IPS-18a (cell line): ENCODE data around the gene ZNF99.
"Not testable (repeated sequence)": the region's sequence is repeated elsewhere in the genome, so short reads cannot be mapped to it uniquely, and the experiment has no call there.

Experiments
- H3K27ac ChIP-seq: one replicate; pipeline ENCODE4 v1.5.1; 2013; ENCODE audit warnings: low read length
- H3K27me3 ChIP-seq: one replicate; pipeline ENCODE4 v1.6.1; 2013; ENCODE audit warnings: mild to moderate bottlenecking, low read length; ENCODE audit not compliant: control insufficient read depth, insufficient read depth
- H3K36me3 ChIP-seq: one replicate; pipeline ENCODE4 v1.6.1; 2013; ENCODE audit warnings: low read depth, low read length; ENCODE audit not compliant: control insufficient read depth
- H3K4me1 ChIP-seq: one replicate; pipeline ENCODE4 v1.6.1; 2013; ENCODE audit warnings: low read depth, low read length; ENCODE audit not compliant: control insufficient read depth
- H3K4me3 ChIP-seq: one replicate; pipeline ENCODE4 v1.5.1; 2013; ENCODE audit warnings: low read length
- H3K9ac ChIP-seq: one replicate; pipeline ENCODE4 v1.6.1; 2013; ENCODE audit warnings: mild to moderate bottlenecking, low read length, moderate library complexity
- H3K9me3 ChIP-seq: one replicate; pipeline ENCODE4 v1.6.1; 2013; ENCODE audit warnings: low read depth, low read length; ENCODE audit not compliant: control insufficient read depth

ZNF99 gene

DNA sequence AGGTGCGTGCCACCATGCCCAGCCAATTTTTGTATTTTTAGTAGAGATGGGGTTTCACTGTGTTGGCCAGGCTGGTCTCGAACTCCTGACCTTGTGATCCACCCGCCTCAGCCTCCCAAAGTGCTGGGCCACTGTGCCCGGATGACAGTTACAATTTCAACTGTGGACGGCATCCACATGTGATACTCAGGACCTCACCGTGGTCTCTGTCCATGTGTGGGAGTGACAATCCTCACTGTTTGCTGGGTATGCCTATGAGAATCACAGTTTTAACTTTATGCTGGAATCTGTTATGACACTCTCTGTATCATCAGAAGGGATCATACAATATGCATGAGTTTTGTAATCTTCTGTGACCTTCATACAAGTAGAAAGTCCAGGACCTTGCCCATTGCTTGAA is 62.4 kb downstream of the ZNF99 start:
- not testable (repeated sequence) for H3K27ac ChIP-seq, H3K4me1 ChIP-seq, H3K4me3 ChIP-seq, H3K9ac ChIP-seq, H3K36me3 ChIP-seq, H3K27me3 ChIP-seq
- peaks cover 78% of the 10 kb centered on the region for H3K9me3 ChIP-seq

DNA sequence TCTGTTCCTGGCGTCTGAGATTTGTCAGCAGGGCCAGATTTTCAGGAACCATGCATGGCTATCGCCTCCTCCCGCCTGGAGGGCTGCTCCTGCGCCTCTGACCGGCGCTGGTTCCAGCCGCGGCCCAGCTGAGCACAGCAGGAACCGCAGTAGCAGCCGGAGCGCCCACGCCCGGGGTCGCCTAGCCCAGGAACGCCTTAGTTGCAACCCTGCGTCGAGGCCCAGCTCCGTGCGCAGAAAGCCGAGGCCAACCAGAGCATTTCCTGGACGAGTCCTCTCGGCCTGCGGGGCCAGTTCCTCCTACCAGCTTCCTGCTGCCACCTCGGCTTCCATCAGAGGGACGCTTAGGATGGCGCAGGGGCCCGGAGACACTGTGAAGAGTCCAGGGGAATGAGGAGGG is 75.0 kb downstream of the ZNF99 start:
- H3K4me1 ChIP-seq, result no peaks in the 10 kb centered on the region
- H3K9me3 ChIP-seq, result peaks cover 45% of the 10 kb centered on the region
- no peak overlapping the region for H3K9ac ChIP-seq
- no peak overlapping the region for H3K4me3 ChIP-seq
- no peak overlapping the region for H3K27ac ChIP-seq
- no peaks in the 10 kb centered on the region for H3K27me3 ChIP-seq
- H3K36me3 ChIP-seq, result no peaks in the 10 kb centered on the region

DNA sequence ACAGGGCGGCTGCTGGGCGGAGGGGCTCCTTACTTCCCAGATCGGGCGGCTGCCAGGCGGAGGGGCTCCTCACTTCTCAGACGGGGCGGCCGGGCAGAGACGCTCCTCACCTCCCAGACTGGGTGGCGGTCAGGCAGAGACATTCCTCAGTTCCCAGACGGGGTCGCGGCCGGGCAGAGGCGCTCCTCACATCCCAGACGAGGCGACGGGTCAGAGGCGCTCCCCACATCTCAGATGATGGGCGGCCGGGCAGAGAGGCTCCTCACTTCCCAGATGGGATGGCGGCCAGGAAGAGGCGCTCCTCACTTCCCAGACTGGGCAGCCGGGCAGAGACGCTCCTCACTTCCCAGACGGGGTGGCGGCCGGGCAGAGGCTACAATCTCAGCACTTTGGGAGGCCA is 80.9 kb downstream of the ZNF99 start:
- H3K4me1 ChIP-seq, H3K4me3 ChIP-seq, H3K27ac ChIP-seq, H3K9ac ChIP-seq, H3K36me3 ChIP-seq, H3K27me3 ChIP-seq: not testable (repeated sequence)
- H3K9me3 ChIP-seq, result peaks cover 45% of the 10 kb centered on the region

- not testable (repeated sequence) for H3K4me3 ChIP-seq, H3K27me3 ChIP-seq, H3K27ac ChIP-seq, H3K9ac ChIP-seq, H3K4me1 ChIP-seq, H3K36me3 ChIP-seq
- peaks cover 44% of the 10 kb centered on the region for H3K9me3 ChIP-seq
Observed at GRCh38 chr19:22702661-22703060, 81.3 kb downstream of the ZNF99 start.
